ENCODE results near the gene ALS2CL. TPM values are rescaled to one million over a fixed set of nuclear protein-coding genes. Genes with fewer than 3 reads are reported as not detected.

The ALS2CL gene
- total and polyA plus RNA-seq, 2 donors (not counting 3 experiments of a cell fraction or from before 2014, with no cell fraction given) = 7.8 to 10.1 TPM

- CTCF ChIA-PET = interaction anchor here (2.6 to 3.5 kb wide), 3 partner anchors 37 to 208 kb away, joined by 12 to 26 read pairs (median 25); no protein-coding TSS in a partner anchor
- no peak for FAIRE-seq
Observed at GRCh38 chr3:46701181-46701939, 7.9 kb upstream of the ALS2CL start, which contains the start of gene TMIE. Gene TMIE, plus strand, starts transcription at chr3:46701392. Its CDS starts 96 bp downstream, at chr3:46701488.

More at GRCh38 chr3:46701181-46701939, 7.9 kb upstream of the ALS2CL start, which contains the start of gene TMIE:
- Histone ChIP-seq H3K27me3 (ENCODE audit: control insufficient read depth in 2 of 2, insufficient read depth in 2 of 2, low read length in 2 of 2) (peaks cover 6 to 7% of the 10 kb centered on the region in 2 experiments), H3K4me3 (replicated peaks in 1 of 3; ENCODE audit: insufficient read depth in 1 of 3, low read depth in 1 of 3, low read length in 3 of 3) (no peak within 1 kb of the TSS), H3K9me3 (replicated peaks; ENCODE audit: control insufficient read depth, insufficient read depth, low read length) (no peaks in the 10 kb centered on the region), H3K36me3 (ENCODE audit: control insufficient read depth in 2 of 2, extremely low read depth in 1 of 2, insufficient read depth in 2 of 2, low read length in 2 of 2) (no peaks in the 10 kb centered on the region), H3K9ac (replicated peaks; ENCODE audit: extremely low read depth, insufficient read depth, low read length) (no peak within 1 kb of the TSS), H3K4me1 (ENCODE audit: control insufficient read depth, extremely low read depth, insufficient read depth, low read length) (peaks cover 8% of the 10 kb centered on the region), H3K4me2 (ENCODE audit: insufficient read depth, low read length) (peak within 1 kb of the TSS; percentile 19), H3K79me2 (ENCODE audit: control insufficient read depth, insufficient read depth, low read length) (no peaks in the 10 kb centered on the region), H3K27ac (ENCODE audit: insufficient read depth, low read depth, low read length) (no peak within 1 kb of the TSS), H4K20me1 (replicated peaks; ENCODE audit: control insufficient read depth, extremely low read depth, insufficient read depth, low read length) (no peaks in the 10 kb centered on the region), H3K9me1 (replicated peaks; ENCODE audit: control insufficient read depth, extremely low read depth, insufficient read depth, low read length) (no peaks in the 10 kb centered on the region), H2AFZ (ENCODE audit: low read depth, low read length) (no peak within 1 kb of the TSS)
- dilution Hi-C loops (cut with MboI; ENCODE audit: extremely low pct_ligation_motif_present, low sequenced_read_pairs) (no loop called here), intact Hi-C loops (cut with micrococcal nuclease) (loop anchor here (10.0 kb wide), 2 partner anchors 293 to 673 kb away; no protein-coding TSS in a partner anchor)
- no TSS peak for BruUV-seq (replicated peaks)
- POLR2A ChIA-PET = no interaction called here
- TF ChIP-seq MYC (IDR thresholded peaks at IDR 0.05; ENCODE audit: low read depth, low read length) = no peak
- TF ChIP-seq GATA2 (IDR thresholded peaks at IDR 0.05; ENCODE audit: insufficient read depth, insufficient read length, low read depth, low read length) = no peak
- TF ChIP-seq EZH2 (IDR thresholded peaks at IDR 0.05; ENCODE audit: borderline replicate concordance, low read depth, low read length, severe bottlenecking) = peak; percentile 35
- no peak for TF ChIP-seq POLR2AphosphoS5 (IDR thresholded peaks at IDR 0.05; ENCODE audit: insufficient read depth, low read depth, low read length)
- TF ChIP-seq CTCF (IDR thresholded peaks at IDR 0.05; ENCODE audit: extremely low read depth in 1 of 2, insufficient read depth in 1 of 2, low read depth in 1 of 2, low read length in 2 of 2) = no peak
- no peak for TF ChIP-seq JUN (IDR thresholded peaks at IDR 0.05; ENCODE audit: borderline replicate concordance, insufficient read depth, insufficient read length, low read depth)
- TF ChIP-seq FOS (IDR thresholded peaks at IDR 0.05; ENCODE audit: borderline replicate concordance, insufficient read depth, low read length) = no peak
- TF ChIP-seq MAX (IDR thresholded peaks at IDR 0.05; ENCODE audit: insufficient read depth, insufficient read length) = no peak
- no peak for DNase-seq (ENCODE audit: low read depth, low spot score)

All from endothelial cell of umbilical vein (primary cell).